Amniotic epithelial cell (primary cell): ENCODE measurements around the gene SEC24D.
"Not testable (repeated sequence)": the region's sequence is repeated elsewhere in the genome, so short reads cannot be mapped to it uniquely, and the experiment has no call there.

Experiments
- DNase-seq: peaks from one replicate; pipeline ENCODE4 v3.0.0-alpha.2; 2010; ENCODE audit warnings: low read depth

SEC24D gene, protein sequence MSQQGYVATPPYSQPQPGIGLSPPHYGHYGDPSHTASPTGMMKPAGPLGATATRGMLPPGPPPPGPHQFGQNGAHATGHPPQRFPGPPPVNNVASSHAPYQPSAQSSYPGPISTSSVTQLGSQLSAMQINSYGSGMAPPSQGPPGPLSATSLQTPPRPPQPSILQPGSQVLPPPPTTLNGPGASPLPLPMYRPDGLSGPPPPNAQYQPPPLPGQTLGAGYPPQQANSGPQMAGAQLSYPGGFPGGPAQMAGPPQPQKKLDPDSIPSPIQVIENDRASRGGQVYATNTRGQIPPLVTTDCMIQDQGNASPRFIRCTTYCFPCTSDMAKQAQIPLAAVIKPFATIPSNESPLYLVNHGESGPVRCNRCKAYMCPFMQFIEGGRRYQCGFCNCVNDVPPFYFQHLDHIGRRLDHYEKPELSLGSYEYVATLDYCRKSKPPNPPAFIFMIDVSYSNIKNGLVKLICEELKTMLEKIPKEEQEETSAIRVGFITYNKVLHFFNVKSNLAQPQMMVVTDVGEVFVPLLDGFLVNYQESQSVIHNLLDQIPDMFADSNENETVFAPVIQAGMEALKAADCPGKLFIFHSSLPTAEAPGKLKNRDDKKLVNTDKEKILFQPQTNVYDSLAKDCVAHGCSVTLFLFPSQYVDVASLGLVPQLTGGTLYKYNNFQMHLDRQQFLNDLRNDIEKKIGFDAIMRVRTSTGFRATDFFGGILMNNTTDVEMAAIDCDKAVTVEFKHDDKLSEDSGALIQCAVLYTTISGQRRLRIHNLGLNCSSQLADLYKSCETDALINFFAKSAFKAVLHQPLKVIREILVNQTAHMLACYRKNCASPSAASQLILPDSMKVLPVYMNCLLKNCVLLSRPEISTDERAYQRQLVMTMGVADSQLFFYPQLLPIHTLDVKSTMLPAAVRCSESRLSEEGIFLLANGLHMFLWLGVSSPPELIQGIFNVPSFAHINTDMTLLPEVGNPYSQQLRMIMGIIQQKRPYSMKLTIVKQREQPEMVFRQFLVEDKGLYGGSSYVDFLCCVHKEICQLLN

DNA sequence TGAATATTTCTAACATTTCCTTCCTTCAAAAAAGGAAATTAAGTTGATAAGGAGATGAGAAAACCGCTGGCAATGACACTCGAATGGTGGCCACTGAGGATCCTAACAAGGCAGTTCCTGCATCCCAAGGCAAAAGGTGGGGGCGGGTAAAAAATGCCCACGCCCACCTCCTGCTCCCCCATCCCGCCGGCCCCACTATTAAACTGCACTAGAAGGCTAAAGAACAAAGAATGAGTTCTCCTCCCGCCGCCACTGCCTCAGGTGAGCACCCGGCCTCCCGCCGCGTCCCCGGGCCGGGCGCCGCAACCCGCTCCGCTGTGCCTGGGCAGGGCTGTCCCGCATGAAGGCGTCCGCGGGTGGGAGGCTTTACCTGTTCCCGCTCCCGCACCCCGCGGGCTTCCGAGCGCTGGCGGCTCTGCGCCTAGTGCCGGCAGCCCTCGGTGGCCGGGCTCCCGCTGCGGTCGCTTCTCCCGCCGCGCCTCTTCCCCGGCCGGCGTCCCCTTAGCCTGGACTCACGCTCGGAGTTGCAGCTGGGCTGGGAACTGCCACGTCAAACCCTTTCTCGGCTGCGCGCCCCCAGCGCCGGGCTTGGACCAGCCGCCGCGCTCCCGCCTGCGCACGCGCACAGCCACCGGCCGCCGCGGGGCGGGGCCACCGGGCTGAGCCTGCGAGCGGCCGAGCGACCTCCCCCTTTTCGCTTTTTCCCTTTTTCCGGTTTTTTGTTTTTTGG lies at the start of gene SEC24D:
SEC24D (minus strand) TSS at position 556 of the 730 bp plus-strand sequence. CDS start 2,430 bp downstream, outside the sequence.
- peak; percentile 76 for DNase-seq

- no peak for DNase-seq
These were observed 48.8 kb upstream of the SEC24D start for GRCh38 chr4:118884716-118885115.

DNA sequence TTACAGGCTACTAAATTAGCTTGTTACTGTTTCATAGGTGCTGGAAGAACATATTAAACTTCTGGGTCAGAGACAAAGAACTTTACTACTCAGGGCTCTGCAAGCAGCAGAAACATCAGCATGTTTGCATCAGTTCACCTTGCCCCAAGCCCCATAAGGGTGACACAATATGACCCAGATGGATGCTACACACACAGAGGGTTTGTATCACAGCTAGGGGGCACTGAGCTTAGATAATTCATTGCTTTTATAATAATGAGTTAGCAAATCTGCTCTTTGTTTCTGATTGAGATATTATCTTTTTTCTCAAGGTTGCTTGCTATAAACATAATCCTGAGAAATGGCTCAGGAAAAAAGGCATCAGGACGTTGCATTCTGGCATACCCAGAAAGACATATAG lies 47.9 kb upstream of the SEC24D start:
- no peak for DNase-seq

DNA sequence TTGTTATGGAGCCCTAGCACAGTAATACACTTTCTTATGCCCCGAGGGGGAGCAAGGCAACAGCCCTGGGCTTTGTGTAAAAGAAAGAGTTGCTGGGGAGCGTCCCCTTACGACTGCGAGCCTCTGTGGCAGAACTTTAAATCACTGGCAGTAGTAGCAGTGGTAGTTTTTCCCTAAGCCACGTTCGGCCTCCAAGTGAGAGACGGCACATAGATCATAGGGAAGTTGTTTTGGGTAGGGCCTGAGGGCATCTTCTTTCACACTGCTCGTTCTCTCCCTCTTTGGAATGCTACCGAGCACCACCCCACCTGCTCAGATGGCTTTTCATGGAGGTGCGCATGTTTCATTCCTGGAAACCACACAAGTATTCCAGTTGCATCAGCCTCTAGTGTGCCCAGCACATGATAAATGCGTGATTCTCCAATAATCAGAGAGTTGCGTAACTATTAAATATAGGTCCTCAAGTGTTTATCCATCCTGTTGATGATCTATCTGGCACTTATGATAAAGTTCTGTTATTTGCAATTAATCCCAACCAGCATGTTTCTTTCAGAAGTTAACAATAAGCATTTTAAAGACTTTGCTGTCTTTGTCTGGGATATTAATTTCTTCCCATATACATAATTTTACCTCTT lies 45.7 kb upstream of the SEC24D start:
- DNase-seq, result no peak

- no peak for DNase-seq
These were observed 43.5 kb upstream of the SEC24D start for GRCh38 chr4:118879409-118879808.

GRCh38 chr4:118878507-118878906 lies 42.6 kb upstream of the SEC24D start:
- not testable (repeated sequence) for DNase-seq

DNA sequence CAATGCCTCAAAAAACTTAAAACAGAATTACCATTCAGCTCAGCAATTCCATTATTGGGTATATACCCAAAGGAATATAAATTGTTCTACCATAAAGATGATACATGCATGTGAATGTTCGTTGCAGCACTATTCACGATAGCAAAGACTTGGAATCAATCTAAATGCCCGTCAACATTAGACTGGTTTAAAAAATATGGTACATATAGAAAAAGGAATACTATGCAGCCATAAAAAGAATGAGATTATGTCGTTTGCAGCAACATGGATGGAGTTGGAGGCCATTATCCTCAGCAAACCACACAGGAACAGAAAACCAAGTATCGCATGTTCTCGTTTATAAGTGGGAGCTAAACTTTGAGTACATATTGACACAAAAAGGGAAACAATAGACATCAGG lies 41.9 kb upstream of the SEC24D start:
- DNase-seq, result no peak

- peak; percentile 14 for DNase-seq
These were observed 36.3 kb upstream of the SEC24D start for GRCh38 chr4:118872181-118872580.

- DNase-seq, result peak; percentile 34
These were observed 33.9 kb upstream of the SEC24D start for GRCh38 chr4:118869808-118870342.

GRCh38 chr4:118867311-118868067 lies 31.6 kb upstream of the SEC24D start:
- no peak for DNase-seq

DNA sequence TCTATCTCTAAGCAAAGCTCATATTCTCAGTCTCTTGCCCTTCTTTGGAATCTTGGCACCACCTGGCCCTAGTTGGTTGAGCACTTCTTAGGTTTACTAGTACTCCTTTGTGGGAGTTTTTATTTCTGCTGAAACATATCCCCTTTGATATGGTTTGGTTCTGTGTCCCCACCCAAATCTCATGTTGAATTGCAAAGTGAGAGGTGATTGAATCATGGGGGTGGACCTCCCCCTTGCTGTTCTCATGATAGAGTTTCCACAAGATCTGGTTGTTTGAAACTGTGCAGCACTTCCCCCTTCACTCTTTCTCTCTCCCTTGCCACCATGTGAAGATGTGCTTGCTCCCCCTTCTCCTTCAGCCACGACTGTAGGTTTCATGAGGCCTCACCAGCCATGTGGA lies 30.5 kb upstream of the SEC24D start:
- no peak for DNase-seq

DNA sequence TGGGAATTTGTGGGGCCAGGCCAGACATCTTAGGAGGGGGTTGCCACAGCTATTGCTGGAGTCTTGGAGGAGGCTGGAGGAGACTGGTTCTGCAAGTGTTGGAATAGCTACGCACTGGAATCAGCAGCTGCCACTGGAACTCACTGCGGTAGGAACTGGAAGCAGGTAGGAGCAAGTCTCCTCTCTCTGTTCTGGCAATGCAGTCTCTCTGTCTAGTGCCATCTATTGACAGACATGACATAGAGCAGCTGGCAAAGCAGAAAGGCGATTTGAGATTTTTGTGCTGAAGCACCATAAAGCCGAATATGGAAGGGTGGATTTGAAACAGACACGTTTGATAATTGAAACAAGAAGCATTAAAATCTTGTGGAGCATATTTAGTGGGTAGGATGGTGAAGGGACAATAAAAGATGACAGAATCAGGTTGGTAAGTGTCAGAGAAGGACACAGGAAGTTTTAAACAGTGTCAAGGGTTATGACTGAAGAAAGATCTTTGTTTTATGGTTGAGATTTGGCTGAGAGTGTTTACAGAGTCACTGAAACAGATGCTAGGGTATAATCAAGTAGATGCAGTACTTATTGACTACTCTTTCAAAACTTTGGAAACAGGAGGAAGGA lies 29.3 kb upstream of the SEC24D start:
- DNase-seq, result peak; percentile 67

DNA sequence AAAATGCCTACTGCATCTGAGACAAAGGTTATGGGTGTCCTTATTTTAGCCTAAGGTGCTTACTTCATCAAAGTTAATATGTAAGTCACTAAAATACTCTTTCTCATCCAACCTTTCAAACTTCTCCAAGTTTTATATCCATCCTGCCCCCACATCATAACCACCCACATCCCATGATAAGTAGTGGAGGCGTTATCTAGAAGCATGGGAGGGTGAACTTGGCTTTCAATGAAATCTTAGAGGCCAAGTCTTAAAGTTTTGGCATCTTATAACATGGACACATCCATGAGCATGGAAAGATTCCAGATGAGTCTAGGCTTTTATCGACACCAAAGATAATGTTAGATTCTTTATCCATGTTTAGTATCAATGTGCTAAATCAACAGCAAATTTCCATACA lies 22.9 kb upstream of the SEC24D start:
- no peak for DNase-seq

- DNase-seq, result no peak
These were observed 21.8 kb upstream of the SEC24D start for GRCh38 chr4:118857760-118858159.

DNA sequence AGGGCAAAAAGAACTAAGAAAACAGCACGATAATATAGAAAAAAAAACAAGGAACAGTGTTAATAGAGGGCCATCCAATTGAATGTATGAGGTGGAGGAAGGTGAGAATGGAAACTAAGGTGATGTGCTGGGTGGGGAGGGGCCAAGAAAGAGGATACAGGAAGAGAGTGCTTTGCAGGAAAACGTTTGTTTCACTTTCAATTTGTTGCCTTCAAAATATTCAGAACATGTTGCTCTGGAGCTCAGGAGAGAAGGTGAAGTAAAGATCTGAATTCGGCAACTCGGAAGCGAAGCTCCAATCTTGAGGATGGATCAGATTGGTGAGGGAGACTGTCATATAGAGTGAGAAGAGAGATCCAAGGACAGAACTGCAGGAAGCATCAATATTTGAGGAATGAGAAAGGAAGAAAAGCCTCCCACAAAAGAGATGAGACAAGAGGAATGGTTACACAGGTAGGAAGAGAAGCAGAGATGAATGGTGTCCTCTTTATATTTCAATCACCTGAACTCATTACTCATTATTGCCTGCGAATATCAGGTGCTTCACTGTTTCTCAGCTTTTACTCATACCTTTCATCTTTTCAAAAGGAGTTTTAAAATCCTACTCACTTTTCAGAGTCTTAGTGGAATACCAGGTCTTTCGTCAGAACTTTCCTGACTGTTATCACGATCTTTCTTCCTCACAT lies 14.7 kb upstream of the SEC24D start:
- DNase-seq, result peak; percentile 30

- DNase-seq, result no peak
These were observed 14.1 kb upstream of the SEC24D start for GRCh38 chr4:118849867-118850487.

- DNase-seq, result no peak
These were observed 13.0 kb upstream of the SEC24D start for GRCh38 chr4:118848901-118849300.

DNA sequence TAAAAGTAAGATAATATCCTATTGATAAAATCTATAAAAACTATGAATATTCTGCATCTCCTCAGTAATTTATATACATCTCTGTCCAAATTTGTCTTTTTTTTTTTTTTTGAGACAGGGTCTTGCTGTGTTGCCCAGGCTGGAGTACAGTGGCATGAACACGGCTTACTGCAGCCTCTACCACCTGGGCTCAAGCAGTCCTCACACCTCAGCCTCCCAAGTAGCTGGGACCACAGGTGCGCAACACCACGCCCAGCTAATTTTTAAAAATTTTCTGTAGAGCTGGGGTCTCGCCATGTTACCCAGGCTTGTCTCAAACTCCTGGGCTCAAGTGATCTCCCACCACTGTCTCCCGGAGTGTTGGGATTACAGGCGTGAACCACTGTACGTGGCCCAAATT lies 12.3 kb upstream of the SEC24D start:
- no peak for DNase-seq

DNA sequence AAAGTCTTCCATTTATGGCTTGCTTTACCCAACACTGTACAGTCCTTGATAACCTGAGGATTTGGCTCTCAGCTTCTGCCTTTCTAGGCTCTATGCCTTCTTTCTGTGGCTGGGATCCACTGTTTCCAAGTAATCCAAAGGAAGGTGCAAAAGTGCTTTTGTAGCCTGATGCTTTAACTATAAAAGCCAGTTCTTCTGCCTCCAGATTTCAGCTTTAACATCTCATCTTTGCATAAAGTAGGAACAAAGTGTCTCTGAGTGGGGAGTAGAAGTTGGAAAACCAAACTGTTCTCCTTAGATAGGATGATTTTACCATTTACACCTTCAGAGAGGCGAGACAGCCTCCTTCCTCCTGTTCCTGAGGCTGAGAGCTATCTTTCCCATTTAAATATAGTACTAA lies 11.1 kb upstream of the SEC24D start:
- DNase-seq, result no peak
